DND-41 (cell line): Measurements from ENCODE around the gene ERGIC1.

Experiments used
- CTCF ChIP-seq: IDR thresholded peaks from 2 replicates; pipeline ENCODE4 v1.5.1; 2012; ENCODE audit warnings: borderline replicate concordance, low read length, moderate library complexity, mild to moderate bottlenecking; ENCODE audit not compliant: poor library complexity, severe bottlenecking; ENCODE audit errors: extremely low read depth
- EZH2 ChIP-seq: IDR thresholded peaks from 3 replicates; pipeline ENCODE4 v1.6.1; 2012; ENCODE audit warnings: borderline replicate concordance, low read depth, mild to moderate bottlenecking, moderate library complexity, low read length, inconsistent platforms; ENCODE audit not compliant: severe bottlenecking

DNA sequence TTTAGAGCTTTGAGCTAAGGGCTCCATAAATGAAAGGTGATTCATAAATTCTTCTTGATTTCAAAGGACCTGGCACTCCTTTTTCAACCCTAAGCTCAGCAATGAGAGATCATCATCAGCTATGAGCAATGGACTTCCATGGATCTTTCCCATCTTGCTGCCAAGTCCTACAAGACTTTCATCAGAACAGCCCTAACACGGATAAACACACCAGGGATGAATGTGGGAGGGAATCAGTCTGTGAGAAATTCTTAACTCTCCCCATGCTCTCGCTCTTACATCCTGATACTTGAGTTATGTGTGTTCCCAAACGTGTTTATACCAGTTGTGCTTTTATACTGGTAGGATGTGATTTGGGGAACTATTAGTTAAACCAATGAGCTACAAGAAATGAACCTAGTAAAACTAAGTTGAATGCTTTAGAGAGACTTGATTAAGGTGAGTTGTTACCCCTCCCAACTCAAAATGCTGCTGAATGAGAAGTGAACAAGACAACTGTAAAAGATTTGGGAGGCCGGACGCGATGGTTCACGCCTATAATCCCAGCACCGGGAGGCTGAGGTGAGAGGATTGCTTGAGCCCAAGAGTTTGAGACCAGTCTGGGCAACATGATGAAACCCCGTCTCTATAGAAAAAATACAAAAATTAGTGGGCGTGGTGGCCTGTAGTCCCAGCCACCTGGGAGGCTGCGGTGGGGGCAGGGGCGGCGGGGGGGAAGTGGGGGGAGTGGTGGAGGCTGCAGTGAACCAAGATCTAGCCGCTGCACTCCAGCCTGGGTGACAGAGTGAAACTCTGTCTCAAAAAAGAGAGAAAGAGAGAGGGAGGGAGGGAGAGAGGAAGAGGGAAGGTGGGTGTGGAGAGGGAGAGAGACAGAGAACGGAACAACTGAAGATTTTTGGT is 120.0 kb downstream of the ERGIC1 start:
- TF ChIP-seq CTCF (no peak), EZH2 (no peak)
